GM12873 (cell line): Measurements from ENCODE around the gene ATMIN.

Source experiments
- CTCF ChIP-seq: IDR thresholded peaks from 2 replicates; pipeline ENCODE4 v1.5.1; 2012; ENCODE audit warnings: low read depth, mild to moderate bottlenecking, moderate library complexity, low read length, control low read depth; ENCODE audit not compliant: insufficient read depth; ENCODE audit errors: missing control alignments

ATMIN gene

GRCh38 chr16:81006813-81007695 lies 28.6 kb upstream of the ATMIN start, which contains the start of the genes CENPN and CMC2:
Gene CENPN, plus strand, starts transcription at chr16:81007214. Its CDS starts 4,726 bp downstream, at chr16:81011940.
Gene CMC2, minus strand, starts transcription at chr16:81006885. Its CDS starts 9,491 bp downstream, at chr16:80997394.
- no peak for TF ChIP-seq CTCF

GRCh38 chr16:81008505-81008789 lies 27.2 kb upstream of the ATMIN start:
- no peak for TF ChIP-seq CTCF

- no peak for TF ChIP-seq CTCF
Observed at GRCh38 chr16:81012974-81013373, 22.7 kb upstream of the ATMIN start.

- no peak for TF ChIP-seq CTCF
Observed at GRCh38 chr16:81014672-81015071, 21.0 kb upstream of the ATMIN start.

DNA sequence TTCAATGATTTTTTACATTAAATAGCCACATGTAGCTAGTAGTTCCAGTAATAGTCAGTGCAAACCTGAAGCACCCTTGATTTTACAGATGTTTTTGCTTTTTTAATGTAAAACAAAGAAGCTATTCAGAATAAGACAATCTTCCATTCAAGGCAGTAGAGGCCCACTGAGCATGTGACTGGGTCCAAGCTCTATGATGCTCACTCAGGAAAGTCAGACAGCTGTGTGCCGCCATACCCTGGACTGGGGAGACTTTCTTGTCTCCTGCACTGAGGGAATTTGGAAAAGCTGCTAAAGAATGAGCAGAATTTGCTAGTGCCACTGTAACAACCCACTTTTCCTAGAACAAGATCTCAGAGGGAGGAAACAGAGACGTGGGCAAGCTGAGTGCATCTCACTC lies 17.1 kb upstream of the ATMIN start:
- TF ChIP-seq CTCF, result no peak

- TF ChIP-seq CTCF, result no peak
Observed at GRCh38 chr16:81026429-81026828, 9.2 kb upstream of the ATMIN start.

GRCh38 chr16:81029930-81030604 lies 5.6 kb upstream of the ATMIN start:
- no peak for TF ChIP-seq CTCF
